OCI-LY1 (cell line): ENCODE data around the gene SMURF2.

Source experiments
- CTCF ChIP-seq: fragments of 200-600 bp; sonication (generic), shearing (Covaris generic); IDR thresholded peaks from 2 replicates; pipeline ENCODE4 v1.5.1; 2017; ENCODE audit warnings: mild to moderate bottlenecking, antibody characterized with exemption, low read length, moderate library complexity, mixed read lengths
- EZH2 ChIP-seq: fragments of 200-600 bp; sonication (generic), shearing (Covaris generic); IDR thresholded peaks from 2 replicates; pipeline ENCODE4 v1.8.0; 2017; ENCODE audit warnings: borderline replicate concordance, mixed run types, mild to moderate bottlenecking, antibody characterized with exemption, low read length, moderate library complexity, mixed read lengths

GRCh38 chr17:64689106-64689505 lies 27.0 kb upstream of the SMURF2 start:
- TF ChIP-seq CTCF = no peak
- TF ChIP-seq EZH2 = no peak
